SKM-1 treated with dmso at 0.1 percent for 144 hours (cell line): ENCODE data around the gene TMEM181.
"Not testable (repeated sequence)": the region's sequence is repeated elsewhere in the genome, so short reads cannot be mapped to it uniquely, and the experiment has no call there.

Experiments used
- DNase-seq: peaks from one replicate; lab custom pipeline; 2025; ENCODE audit not compliant: unreplicated experiment; lab: John Stamatoyannopoulos, UW

The TMEM181 gene, protein sequence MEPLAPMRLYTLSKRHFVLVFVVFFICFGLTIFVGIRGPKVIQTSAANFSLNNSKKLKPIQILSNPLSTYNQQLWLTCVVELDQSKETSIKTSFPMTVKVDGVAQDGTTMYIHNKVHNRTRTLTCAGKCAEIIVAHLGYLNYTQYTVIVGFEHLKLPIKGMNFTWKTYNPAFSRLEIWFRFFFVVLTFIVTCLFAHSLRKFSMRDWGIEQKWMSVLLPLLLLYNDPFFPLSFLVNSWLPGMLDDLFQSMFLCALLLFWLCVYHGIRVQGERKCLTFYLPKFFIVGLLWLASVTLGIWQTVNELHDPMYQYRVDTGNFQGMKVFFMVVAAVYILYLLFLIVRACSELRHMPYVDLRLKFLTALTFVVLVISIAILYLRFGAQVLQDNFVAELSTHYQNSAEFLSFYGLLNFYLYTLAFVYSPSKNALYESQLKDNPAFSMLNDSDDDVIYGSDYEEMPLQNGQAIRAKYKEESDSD

DNA sequence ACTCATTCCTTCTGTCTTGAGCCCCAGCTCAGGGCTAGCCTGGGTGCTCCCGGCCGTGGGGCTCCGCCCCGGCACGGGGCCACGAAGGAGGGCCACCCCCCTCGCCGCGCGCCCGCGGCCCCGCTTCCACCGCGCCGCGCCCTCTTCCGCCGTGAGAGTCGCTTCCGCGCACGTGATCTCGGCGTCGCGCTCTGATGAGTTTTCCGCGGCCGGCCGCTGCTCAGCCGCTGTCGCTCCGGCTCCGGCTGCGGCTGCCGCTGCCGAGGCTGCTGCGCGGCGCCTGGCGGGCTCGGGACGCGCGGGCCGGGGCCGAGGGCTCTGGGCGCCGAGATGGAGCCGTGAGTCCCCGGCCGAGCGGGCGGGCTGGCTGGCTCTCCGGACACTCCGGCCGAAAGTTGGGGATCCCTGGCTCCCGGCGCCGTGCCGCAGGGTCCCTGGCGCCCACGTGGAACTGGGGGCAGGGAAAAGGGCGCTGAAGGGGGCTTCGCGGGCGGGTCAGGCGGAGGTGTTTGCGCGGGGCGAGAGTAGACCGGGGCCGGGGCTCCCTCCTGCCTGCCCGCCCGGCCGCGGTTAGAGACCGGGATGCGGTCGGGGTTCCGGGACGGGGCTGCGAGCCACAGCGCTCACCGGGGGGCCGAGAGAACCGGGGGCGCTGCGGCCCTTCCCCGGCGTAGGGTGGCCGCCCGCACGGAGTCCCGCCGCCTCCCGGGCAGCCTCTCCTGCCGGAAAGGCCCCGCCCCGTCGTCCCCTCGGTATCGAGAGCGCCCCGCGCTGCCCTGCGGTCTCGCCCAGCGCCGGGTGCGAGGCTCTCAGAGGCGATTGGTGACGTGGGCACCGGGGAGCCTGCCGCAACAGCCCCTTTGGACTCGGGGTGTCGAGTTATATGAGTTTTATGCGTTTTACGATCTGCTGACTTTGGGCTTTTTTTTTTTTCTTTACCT, at the start of gene TMEM181:
Gene TMEM181 (plus strand): TSS at position 197 of the 941 bp plus-strand sequence. CDS start 134 bp downstream, at position 331.
- peak; percentile 77 for DNase-seq

DNA sequence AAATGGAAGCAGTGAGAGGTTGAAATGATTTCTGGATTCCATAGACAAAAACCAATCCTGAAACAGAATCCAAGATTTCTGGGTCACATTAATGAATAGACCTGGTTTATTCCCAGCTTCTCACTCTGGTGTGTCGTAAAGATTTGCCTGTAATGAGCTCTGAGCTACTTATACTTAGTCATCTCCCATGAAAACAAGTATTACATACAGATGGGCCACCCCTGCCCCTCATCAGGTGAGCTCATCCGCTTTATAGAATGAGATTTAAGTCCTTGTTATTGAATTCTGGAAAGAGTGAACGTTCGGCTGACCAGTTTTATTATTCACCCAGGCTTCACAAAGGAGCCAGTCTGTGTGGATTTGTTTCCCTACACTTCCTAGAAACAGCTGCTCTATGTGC, 47.1 kb upstream of the TMEM181 start:
- DNase-seq = no peak

DNA sequence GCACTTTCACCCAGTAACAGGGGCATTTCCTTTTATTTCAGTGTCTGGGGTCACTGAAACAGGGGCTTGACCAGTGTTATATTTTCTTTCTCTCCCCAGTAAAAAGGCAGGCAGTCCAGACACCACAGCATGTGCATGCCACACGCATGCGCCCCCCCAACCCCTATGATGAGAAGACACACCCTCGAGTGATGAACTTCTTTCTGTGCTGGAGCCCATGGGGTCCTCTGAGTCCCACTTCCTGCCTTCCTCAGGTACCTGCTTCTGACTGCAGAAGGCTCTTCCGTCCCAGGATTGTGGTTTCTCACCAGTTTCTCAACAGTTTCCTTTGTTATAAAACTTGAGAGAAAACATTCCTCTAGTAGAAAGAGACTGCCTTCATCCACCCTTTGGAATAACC, 45.7 kb upstream of the TMEM181 start:
- no peak for DNase-seq

DNA sequence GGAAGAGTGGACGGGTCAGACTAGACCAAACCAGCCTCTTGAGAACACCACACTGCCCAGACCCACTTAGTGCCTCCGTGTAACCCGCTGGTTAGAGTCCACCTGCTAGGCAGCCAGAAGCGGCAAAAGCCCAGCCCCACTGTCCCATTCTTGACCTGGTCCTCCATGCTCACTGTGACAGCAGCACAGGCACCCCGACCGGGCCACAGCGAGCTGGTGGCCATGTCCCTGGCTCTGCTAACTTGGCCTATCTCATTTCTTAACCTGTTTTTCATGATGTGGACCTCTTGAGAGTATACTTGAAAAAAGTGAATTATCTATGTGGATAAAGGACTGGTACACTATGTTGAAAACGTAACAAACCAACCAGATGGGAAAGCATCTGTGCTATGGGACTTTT, 44.9 kb upstream of the TMEM181 start:
- no peak for DNase-seq

DNA sequence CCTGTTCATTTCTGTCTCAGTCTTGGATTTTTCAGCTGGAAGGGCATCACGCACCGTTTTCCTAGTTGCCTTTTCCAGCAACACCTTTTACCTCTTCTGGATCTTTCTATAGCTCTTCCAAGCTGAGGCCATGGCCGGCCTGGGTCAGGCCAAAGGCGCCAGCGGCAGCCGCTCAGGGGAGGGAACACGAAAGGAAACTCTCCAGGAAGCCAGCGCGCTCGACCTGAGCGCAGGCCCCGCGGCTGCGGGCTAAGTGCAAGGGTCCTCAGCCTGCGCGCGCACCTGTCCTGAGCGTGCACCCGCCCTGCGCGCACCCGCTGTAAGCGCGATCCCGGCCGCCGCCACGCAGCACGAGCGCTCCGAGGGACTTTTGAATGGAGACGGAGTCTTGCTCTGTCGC, 43.8 kb upstream of the TMEM181 start:
- no peak for DNase-seq

DNA sequence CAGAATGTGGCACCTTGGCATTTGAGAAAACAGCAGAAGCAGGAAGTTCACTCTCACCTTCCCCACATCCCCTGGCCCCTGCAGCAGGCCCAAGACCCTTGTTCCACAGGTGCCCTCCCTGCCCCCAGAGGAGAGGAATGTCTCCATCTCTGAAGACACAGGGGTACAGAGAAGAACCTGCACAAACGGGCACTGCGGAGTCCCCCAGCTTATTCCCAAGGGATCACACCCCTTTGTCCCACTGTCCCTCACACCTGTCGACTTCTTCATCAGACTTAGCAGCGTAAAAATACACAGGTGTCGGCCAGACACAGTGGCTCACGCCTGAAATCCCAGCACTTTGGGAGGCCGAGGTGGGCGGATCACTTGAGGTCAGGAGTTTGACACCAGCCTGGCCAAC, 42.9 kb upstream of the TMEM181 start:
- DNase-seq = no peak

DNA sequence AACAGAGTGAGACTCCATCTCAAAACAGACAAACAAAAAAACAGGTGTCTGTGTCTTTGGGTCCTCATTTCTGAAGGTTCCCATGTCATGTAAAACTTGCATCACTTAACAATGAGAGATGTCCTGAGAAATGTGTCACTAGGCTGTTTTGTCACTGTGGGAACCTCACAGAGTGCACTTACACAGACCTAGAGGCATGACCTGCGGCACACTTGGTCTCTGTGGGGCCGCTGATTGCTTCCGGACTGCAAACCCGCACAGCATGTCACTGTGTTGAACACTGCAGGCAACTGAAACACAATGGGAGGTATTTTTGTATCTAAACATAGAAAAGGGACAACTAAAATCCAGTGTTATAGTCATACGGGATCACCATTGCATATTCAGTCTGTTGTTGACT, 42.3 kb upstream of the TMEM181 start:
- no peak for DNase-seq

DNA sequence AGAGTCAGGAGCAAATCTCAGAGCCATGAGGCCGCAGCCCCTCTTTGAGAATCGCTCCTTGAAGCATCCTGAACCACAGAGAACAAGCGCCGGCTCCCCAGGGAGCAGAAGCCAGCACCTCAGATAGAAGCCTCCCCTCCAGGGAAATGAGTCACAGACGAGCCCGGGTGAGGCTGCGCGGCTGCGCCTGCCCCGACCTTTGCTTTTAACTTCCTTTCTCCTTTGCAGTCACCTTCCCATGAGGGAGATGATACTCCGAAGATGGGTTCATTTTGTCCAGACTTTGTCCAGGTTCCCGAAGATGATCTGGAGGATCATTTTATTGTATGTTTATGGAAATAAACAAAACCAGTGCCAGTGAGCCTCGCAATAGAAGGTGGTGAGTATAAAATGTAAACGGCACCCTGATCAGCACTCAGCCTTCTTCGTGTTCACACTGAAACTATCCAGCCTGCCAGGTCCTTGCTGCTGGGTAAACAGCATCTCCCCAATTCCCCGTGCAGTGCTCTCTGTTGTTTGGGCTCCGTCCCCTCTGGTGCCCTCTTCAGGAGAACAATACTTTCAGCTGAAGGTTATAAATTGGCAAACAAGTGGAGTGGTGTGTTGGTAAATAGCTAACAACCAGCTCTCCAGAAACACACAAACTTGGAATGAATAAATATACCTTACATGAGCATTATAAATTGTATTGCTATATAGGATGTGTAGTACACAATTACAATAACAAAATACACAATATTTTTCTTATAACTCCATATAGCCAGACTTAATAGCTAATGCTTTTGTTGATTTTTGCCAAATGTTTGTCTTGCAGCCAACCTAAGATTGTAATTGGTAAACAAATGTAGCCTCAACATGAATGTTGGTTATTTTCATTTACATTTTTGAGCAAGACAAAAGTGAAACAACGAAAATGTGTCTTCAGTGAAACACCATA, 41.4 kb upstream of the TMEM181 start:
- DNase-seq = peak; percentile 76

DNA sequence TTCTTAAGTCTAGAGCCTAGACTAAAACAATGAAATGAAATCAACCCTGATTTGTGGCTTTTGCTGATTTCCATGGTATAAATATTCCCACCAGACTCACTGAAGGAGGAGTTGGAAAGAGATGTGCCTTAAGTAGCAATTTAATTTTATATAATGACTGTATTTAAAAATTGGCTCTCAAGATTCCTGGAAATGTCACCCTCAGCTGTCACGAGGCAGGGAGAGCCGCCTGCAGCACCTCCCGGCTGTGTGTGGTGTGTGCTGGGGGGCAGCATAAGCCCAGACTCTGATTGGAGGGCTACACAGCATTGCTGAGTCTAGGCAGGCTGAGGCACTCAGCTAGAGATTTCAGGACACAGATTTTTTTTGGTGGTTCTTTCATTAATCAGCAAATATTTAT, 40.6 kb upstream of the TMEM181 start:
- no peak for DNase-seq

DNA sequence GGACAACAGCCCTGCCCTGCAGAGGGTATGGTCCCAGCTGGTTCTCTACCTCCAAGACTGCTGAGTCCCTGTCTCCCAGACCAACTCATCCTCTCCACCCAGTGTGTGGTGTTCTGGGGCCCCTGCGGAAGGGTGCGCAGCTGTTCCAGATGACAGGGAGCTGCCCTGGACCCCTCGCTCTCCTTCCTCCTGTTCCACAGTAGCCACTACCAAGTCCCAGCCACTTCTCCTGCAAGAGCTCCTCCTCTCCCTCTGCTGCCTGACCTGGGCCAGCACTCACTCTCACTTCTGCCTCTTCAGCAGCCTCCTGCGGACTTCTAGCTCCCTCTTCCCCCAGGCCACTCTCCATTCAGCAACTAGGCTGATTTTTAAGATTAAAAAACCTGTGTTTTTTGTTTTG, 40.1 kb upstream of the TMEM181 start:
- no peak for DNase-seq

DNA sequence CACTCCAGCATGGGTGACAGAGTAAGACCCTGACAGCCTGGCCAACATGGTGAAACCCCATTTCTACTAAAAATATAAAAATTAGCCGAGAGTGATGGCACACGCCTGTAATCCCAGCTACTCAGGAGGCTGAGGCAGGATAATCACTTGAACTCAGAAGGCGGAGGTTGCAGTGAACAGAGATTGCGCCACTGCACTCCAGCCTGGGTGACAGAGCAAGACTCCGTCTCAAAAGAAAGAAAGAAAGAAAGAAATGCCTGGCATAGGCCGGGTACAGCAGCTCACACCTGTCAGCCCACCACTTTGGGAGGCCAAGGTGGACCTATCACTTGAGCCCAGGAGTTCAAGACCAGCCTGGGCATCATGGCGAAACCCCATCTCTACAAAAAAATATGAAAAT, 38.9 kb upstream of the TMEM181 start:
- not testable (repeated sequence) for DNase-seq

DNA sequence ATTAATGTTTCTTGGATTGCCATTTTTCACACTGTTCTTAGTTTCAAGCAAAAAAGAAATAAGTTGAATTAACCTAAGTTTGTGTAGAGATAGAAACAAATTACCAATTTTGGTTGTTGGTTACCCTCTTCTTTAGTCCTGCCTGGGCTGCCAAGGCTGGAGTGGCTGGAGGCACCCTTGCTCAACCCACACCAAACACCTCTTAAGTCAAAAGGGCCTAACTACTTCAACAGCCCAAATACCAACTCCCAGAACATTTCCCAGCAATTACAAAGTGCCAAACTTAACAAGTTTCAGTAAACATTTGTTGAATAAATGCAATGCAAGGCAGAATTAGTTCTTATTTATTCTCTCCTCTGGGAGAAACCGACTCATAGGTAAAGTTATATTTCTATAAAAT, 38.1 kb upstream of the TMEM181 start:
- DNase-seq = no peak

DNA sequence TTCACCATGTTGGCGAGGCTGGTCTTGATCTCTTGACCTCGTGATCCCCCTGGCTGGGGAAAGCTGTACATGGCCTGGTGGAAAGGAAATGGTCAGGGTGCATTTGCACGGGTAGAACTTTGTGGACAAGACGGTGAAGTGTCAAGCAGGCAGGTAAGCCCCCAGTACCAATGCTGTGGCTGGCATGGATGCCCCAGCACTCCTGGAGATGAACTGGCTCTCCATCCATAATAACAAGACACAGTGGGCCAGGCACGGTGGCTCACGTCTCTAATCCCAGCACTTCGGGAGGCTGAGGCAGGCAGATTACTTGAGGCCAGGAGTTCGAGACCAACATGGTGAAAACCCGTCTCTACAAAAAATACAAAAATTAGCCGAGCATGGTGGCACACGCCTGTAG, 37.3 kb upstream of the TMEM181 start:
- DNase-seq = no peak

DNA sequence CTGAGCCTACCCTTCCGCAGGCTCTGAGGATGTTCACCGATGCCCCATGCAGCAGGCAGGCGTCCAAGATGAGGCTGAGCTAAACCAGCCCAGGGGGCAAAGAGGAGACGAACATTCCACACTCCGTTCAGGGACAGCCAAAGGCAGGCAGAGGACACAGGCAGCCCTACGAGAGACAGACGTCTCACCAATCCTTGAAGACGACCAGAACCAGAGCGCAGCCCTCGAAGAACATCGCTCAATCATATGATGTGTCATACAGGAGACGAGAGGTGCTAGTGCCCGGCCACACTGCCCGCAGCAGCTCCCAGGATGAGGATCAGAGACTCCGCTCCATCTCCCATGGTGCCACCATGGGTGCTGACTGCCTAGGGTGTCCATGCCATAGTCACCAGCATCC, 35.6 kb upstream of the TMEM181 start:
- no peak for DNase-seq

DNA sequence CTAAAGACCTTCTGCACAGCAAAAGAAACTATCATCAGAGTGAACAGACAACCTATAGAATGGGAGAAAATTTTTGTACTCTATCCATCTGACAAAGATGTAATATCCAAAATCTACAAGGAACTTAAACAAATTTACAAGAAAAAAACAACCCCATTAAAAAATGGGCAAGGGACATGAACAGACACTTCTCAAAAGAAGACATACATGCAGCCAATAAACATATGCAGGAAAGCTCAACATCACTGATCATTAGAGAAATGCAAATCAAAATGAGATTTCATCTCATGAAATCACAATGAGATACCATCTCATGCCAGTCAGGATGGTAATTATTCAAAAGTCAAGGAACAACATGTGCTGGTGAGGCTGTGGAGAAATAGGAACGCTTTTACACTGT, 32.0 kb upstream of the TMEM181 start:
- not testable (repeated sequence) for DNase-seq

DNA sequence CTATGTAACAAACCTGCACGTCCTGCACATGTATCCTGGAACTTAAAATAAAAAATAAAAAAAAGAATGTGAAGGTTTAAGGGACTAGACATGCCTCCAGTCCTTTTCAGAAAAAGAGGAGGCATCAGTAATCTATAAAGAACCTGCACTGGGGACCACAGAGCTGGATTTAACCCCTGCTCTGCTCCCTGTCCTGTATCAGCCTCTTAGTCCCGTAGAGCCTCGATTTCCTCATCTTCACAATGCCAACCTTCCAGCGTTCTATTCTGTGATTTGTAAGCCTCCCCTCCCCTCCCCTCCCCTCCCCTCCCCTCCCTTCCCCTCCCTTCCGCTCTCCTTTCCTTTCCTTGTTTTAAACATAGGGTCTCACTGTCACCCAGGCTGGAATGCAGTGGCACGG, 31.1 kb upstream of the TMEM181 start:
- no peak for DNase-seq

DNA sequence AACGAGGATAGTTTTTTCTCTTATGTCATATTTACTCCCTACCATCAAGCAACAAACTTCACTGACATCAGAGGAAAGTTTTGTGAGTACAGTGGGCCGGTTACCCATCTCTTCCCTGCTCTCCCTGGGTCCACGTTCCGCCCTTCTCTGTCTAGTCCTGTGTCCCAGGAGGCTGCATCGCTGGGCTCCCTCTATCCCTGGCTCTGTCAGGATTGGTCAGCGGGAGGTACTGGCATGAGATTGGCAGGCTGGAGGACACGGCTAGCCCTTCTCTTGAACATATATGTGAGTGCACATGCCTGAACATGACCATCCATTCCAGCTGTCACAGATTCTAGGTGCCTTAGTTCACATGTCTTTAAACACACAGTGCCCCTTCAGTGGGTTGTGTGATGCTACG, 30.3 kb upstream of the TMEM181 start:
- DNase-seq = no peak

DNA sequence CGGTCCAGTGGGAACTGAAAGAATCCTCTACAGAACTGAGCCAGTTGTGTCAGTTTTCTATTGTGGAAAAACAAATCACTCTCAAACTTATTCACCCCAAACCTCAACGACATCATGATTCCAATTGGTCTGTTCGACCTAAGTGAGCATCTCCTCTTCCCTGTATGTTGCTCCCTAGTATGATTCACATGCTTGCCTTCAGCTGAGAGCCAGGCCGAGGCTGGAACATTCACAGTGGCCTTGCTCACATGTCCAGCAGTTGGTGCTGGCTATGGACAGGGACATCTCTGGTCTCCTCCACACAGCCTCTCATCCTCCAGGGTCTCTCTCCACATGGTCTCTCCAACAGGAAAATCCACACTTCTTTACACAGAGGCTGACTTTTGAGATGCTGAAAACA, 28.3 kb upstream of the TMEM181 start:
- DNase-seq = no peak

DNA sequence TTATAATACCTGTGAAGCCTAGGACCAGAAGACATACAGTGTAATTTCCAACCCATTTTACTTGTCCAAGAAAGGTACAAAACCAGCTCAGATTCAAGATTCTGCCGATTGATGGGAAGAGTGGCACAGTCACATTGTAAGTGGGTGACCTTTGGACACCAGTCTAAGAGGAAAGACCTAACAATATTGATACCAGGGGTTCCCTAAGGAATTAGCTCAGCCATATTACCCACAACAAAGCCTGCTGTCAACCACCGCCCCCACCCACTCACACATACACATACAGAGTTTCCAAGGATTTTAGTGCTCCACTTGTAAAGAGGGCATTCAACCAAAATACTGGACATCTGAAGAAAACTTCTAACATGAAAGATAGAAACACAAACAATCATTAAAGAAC, 27.9 kb upstream of the TMEM181 start:
- DNase-seq = no peak

DNA sequence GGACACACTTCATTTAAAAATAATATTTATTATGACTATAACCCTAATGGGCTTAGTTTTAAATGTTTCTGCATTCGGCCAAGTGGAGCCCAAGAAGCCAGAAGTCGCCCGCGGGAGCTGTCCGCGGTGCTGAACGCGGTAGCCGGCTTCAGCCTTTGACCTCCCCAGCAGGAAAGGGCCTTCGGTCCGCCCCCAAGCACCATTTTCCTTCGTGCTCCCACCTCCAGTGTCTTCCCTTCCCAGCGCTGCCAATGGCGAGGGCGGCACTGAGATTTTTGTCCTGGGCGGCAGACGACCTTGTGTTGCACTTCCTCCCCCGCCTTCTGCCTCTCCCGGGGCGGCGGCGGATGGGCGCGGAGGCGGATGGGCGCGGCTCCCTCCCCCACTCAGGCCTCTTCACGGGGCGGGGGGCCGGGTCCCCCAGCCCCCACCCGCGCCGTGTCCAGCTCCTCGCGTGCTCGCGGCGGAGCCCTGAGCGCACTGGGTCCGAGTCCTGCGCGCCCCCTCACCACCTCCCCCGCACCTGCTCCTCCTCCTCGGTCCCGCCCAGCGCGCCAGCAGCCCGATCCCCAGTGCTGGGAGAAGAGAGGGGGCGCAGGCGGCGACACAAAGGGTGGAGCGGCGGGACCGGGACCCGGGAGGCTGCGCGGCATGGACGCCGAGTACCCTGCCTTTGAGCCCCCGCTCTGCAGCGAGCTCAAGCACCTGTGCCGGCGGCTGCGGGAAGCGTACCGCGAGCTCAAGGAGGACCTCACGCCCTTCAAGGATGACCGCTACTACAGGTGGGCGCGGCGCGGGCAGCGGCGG, 23.6 kb upstream of the TMEM181 start:
- DNase-seq = no peak
